Naive thymus-derived CD8-positive, alpha-beta T cell (primary cell): ENCODE data around the gene KPNA1. TPM values are rescaled to one million over a fixed set of nuclear protein-coding genes. Genes with fewer than 3 reads are reported as not detected.

Experiments
- ATAC-seq, 2 donors: fragments of 150-1000 bp; cut with Tn5 transposase in 1 of 2; sonication (Bioruptor Pico), chemical (Tn5 transposase) in 1 of 2; 1 replicate in 1 of 2; 2 replicates in 1 of 2; pipeline ENCODE4 v1.10.0; 2021; ENCODE audit warnings: mild to moderate bottlenecking in 2 of 2, moderate library complexity in 2 of 2
- POLR2A ChIA-PET: fragments of 350-600 bp; sonication (Branson Sonifier 250); formaldehyde crosslinking; loops from one replicate; lab custom pipeline; 2021; ENCODE audit warnings: antibody characterized with exemption; lab: Charles Lee
- DNase-seq, 10 donors: peaks; one replicate each; pipeline versions ENCODE4 v3.0.0 to v3.0.0-alpha.2; 2020 to 2022
- H3K27ac Mint-ChIP-seq, 10 donors: one replicate each; pipeline ENCODE4 v1.8.0; 2020 to 2022; ENCODE audit warnings: mild to moderate bottlenecking in 10 of 10, mixed read lengths in 10 of 10, moderate library complexity in 4 of 10, inconsistent platforms in 1 of 10
- H3K27me3 Mint-ChIP-seq, 5 donors: one replicate each; pipeline ENCODE4 v1.8.0; 2021 to 2022; ENCODE audit warnings: mixed read lengths in 5 of 5
- H3K36me3 Mint-ChIP-seq, 3 donors: one replicate each; pipeline ENCODE4 v1.8.0; 2020 to 2022; ENCODE audit warnings: mixed read lengths in 3 of 3, mild to moderate bottlenecking in 2 of 3, inconsistent platforms in 1 of 3
- H3K4me1 Mint-ChIP-seq, 4 donors: one replicate each; pipeline ENCODE4 v1.8.0; 2021 to 2022; ENCODE audit warnings: mixed read lengths in 4 of 4
- H3K4me3 Mint-ChIP-seq, 10 donors: one replicate each; pipeline ENCODE4 v1.8.0; 2020 to 2022; ENCODE audit warnings: mild to moderate bottlenecking in 10 of 10, mixed read lengths in 10 of 10, moderate library complexity in 6 of 10, inconsistent platforms in 1 of 10
- H3K9me3 Mint-ChIP-seq, 9 donors: one replicate each; pipeline ENCODE4 v1.8.0; 2020 to 2022; ENCODE audit warnings: mixed read lengths in 9 of 9, mild to moderate bottlenecking in 3 of 9, inconsistent platforms in 1 of 9, moderate library complexity in 1 of 9
- polyA plus RNA-seq, 3 donors: library from polyadenylated mRNA; unstranded; fragments of 300-500 nt; fragmentation: Illumina TruSeq; gene quantifications; one replicate each; pipeline ENCODE4 v1.2.3, GENCODE V29; 2021
- total RNA-seq, 8 experiments: library from RNA in 2 of 8; stranded (reverse) in 2 of 8; gene quantifications; one replicate each; pipeline ENCODE4 v1.2.3 and lab custom pipeline; 2021 to 2026

Gene KPNA1
- total and polyA plus RNA-seq, 5 experiments from 2014 or later, result 36.9 to 78.2 (median 49.5) TPM

DNA sequence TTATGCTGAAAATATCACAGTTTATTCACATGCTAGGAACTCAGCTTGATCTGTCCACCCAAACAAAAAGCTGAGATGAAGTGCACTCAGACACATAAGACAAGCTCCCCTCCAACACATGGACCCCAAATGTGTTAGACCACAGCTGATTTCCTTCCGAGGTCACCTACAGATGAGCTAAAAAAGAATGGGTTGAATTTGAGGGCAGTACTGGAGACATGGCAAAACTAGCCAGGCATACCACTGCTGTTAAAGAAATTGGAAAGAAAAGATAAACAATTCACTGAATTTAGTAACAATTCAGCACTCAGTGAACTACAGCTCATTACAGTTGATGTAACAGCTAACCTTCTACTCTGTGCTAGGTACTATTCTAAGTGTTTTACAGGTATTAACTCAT lies 33.9 kb upstream of the KPNA1 start:
- DNase-seq (no peak), ATAC-seq (no peak)
- Mint-ChIP-seq H3K27ac (peak overlapping the region in 2 of 10 donors; percentile 9 to 25), H3K27me3 (no peaks in the 10 kb centered on the region), H3K4me3 (no peak overlapping the region), H3K36me3 (peaks cover 6 to 94% (median 40%) of the 10 kb centered on the region in 3 donors), H3K9me3 (no peaks in the 10 kb centered on the region), H3K4me1 (peaks cover 5 to 12% (median 7%) of the 10 kb centered on the region in 4 donors)
- POLR2A ChIA-PET, result interaction anchor here (1.4 kb wide), 1 partner anchor 34 kb away, joined by 6 read pairs; the partner anchor contains the start of gene KPNA1

DNA sequence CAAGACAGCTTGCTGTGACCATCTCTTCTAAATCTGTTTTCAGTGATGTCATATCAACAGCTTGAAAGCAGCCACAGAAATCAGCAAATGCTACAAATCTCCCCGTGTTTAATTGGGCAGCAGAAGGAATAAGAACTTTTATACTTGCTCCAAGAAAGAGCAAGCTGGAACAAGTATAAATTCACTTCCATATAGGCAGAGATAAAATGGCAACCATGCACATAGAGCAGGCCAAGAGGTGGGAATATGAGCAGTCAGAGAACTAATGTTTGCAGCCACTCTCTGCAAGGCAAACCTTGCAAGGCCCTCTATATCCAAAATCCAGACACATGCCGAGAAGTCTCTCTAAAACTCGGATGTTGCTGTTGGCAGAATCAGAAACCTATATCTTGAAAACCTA lies 33.3 kb upstream of the KPNA1 start:
- Mint-ChIP-seq H3K4me1 (peaks cover under 1 to 7% (median 3%) of the 10 kb centered on the region in 4 donors), H3K4me3 (no peak overlapping the region), H3K27me3 (no peaks in the 10 kb centered on the region), H3K36me3 (peaks cover 6 to 94% (median 37%) of the 10 kb centered on the region in 3 donors), H3K27ac (peak overlapping the region in 2 of 10 donors; percentile 1 to 10), H3K9me3 (no peaks in the 10 kb centered on the region)
- DNase-seq, result no peak
- no peak for ATAC-seq
- POLR2A ChIA-PET, result interaction anchor here (1.4 kb wide), 1 partner anchor 33 kb away, joined by 6 read pairs; the partner anchor contains the start of gene KPNA1

DNA sequence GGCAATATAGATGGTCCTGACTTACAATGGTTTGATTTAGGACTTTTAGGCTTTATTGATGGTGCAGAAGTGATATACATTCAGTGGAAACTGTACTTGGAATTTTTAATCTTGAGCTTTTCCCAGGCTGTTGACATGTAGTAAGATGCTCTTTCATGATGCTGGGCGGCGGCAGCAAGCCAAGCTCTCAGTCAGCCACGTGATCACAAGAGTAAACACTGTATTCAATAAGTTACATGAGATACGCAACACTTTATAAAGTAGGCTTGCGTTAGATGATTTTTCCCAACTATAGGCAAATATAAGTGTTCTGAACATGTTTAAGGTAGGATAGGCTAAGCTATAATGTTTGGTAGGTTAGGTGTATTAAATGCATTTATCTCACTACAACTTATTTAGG lies 31.4 kb upstream of the KPNA1 start:
- Mint-ChIP-seq H3K36me3 (peaks cover 6 to 88% (median 32%) of the 10 kb centered on the region in 3 donors), H3K4me3 (no peak overlapping the region), H3K9me3 (no peaks in the 10 kb centered on the region), H3K4me1 (peaks cover 0 to 5% (median 2%) of the 10 kb centered on the region in 4 donors), H3K27me3 (no peaks in the 10 kb centered on the region), H3K27ac (no peak overlapping the region)
- POLR2A ChIA-PET, result interaction anchor here (1.2 kb wide), 1 partner anchor 135 kb away, joined by 3 read pairs; the partner anchor contains the start of gene PARP14
- no peak for DNase-seq
- ATAC-seq, result no peak

DNA sequence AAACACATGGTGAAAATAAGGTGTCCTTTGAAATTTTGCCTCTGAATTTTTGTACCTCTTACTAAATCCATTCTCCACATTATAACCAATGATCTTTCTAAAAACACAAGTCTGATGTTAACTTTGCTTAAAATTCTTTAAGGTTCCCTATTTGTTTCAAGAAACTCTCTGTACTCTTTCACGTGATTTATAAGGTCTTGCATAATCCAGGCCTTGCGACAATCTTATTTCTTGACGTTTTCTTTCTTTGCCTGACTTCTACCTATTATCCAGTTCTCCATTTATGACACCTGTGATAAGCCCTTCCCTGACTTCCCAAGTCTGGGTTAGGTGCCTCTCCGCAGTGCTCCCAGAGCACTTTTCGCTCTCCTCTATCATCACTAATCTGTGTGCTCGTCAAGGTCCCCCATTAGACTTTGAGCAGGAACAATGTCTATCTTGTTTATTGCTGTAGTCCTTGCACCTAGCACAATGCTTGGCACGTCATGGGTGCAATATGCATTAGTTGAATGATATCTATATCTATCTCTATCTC lies 24.3 kb upstream of the KPNA1 start:
- no peak overlapping the region for H3K4me3 Mint-ChIP-seq
- peaks cover 4 to 91% (median 19%) of the 10 kb centered on the region in 3 donors for H3K36me3 Mint-ChIP-seq
- no peaks in the 10 kb centered on the region for H3K9me3 Mint-ChIP-seq
- peak overlapping the region in 5 of 10 donors; percentile 14 to 74 (median 65) for H3K27ac Mint-ChIP-seq
- DNase-seq (no peak), ATAC-seq (no peak)
- H3K27me3 Mint-ChIP-seq, result no peaks in the 10 kb centered on the region
- POLR2A ChIA-PET, result no interaction called here
- peaks cover 8 to 17% (median 10%) of the 10 kb centered on the region in 4 donors for H3K4me1 Mint-ChIP-seq

DNA sequence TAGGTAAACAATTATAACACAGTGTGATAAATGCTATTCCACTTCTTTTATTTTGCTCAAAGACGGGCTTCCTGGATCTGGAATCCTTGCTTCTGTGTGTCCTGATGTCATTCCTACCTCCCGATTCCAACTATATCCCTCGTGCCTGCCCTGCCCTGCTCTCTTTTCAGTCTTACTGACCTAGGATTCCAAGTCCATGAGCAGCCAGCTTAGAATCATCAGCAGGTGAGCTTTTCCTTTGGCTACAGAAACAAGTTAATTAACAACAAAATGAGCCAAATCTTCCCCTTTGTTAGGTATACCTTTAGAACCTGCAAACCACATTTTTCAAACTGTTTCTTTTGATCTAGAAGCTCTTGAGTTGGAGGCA lies 21.9 kb upstream of the KPNA1 start:
- DNase-seq, result no peak
- H3K36me3 Mint-ChIP-seq, result peaks cover 4 to 96% (median 27%) of the 10 kb centered on the region in 3 donors
- H3K4me1 Mint-ChIP-seq, result peaks cover 8 to 20% (median 10%) of the 10 kb centered on the region in 4 donors
- no peak for ATAC-seq
- no peaks in the 10 kb centered on the region for H3K9me3 Mint-ChIP-seq
- H3K27me3 Mint-ChIP-seq, result no peaks in the 10 kb centered on the region
- POLR2A ChIA-PET, result interaction anchor here (0.6 kb wide), 1 partner anchor 14 kb away, joined by 3 read pairs; no protein-coding TSS in a partner anchor
- H3K4me3 Mint-ChIP-seq, result no peak overlapping the region
- peak overlapping the region in 6 of 10 donors; percentile 5 to 70 (median 42) for H3K27ac Mint-ChIP-seq

DNA sequence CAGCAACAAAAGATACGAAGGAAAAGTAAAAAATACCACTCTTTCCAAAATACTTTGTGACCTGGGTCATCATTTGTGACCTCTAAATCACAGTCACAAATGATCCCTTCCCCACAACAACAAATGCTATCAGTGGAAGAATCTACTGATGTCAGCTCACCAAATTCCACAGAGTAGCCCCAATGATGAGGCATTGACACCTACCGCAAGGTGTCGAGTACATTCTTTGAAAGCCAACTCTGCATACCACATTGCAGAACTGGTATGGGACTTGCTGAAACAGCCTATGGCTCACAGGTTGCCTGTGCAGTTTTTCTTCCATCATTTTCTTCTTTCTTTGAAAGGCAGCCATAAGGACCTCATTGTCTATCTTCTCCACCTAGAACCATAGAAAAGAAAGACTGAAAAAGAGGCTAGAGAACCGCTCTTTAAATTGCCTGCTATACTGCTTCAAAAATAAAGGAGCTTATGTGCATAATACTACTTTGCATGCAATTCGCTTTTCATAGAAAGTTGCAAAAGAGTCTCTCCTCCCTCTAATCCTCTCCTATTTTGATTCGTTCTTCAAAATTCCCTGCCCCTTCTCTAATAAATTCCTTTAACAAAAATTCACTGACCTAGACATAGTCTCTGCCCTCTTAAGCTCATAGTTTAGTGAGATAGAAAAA lies 21.4 kb upstream of the KPNA1 start:
- H3K9me3 Mint-ChIP-seq, result no peaks in the 10 kb centered on the region
- H3K4me3 Mint-ChIP-seq, result no peak overlapping the region
- peaks cover 4 to 95% (median 27%) of the 10 kb centered on the region in 3 donors for H3K36me3 Mint-ChIP-seq
- peak overlapping the region in 2 of 10 donors; percentile 5 to 43 for H3K27ac Mint-ChIP-seq
- DNase-seq (no peak), ATAC-seq (no peak)
- H3K27me3 Mint-ChIP-seq, result no peaks in the 10 kb centered on the region
- POLR2A ChIA-PET, result interaction anchor here (0.6 kb wide), 1 partner anchor 13 kb away, joined by 3 read pairs; no protein-coding TSS in a partner anchor
- H3K4me1 Mint-ChIP-seq, result peaks cover 8 to 20% (median 9%) of the 10 kb centered on the region in 4 donors

DNA sequence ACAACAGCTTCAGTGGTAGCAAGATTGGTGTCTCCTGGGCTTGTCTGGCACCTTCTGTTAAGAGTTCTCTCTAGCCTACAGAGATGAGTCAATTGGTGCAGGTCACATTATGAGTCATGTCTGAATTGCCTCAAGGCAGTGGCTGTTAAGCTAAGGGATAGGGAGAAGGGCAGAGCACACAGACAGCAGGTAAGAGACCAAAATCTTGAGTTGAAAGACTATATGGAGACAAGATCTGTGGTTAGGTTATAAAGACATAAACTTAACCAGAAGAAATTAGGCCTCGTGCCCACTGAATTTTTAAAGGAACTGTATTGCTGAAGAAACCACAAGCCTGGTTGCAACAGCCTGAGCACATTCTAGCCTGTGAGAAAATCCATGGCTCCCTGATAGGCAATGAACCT lies 19.2 kb upstream of the KPNA1 start:
- Mint-ChIP-seq H3K4me3 (no peak overlapping the region), H3K9me3 (no peaks in the 10 kb centered on the region), H3K4me1 (peaks cover under 1 to 13% (median 5%) of the 10 kb centered on the region in 4 donors), H3K27ac (peak overlapping the region in 2 of 10 donors; percentile 6 to 55), H3K27me3 (no peaks in the 10 kb centered on the region), H3K36me3 (peaks cover 0 to 83% (median 19%) of the 10 kb centered on the region in 3 donors)
- no peak for DNase-seq
- POLR2A ChIA-PET, result no interaction called here
- no peak for ATAC-seq

DNA sequence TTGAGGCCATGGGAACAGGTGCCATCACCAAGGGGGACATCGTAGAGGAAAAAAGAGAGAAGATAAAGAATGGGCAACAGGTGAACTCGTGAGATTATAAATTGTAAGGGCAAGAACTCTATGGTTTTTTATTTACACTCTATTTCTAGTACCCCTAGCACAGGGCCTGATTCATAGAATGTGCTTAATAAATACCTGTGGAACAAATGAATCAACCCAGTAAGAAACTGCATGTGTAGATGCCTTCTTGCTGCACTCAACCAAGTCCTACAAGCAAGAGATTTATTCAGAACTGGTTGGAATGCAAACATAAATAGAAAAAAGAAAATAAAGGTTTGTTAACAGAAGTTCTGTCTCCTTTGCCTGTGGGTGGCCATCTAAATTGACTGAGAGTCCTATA lies 18.7 kb upstream of the KPNA1 start:
- Mint-ChIP-seq H3K9me3 (no peaks in the 10 kb centered on the region), H3K27me3 (no peaks in the 10 kb centered on the region), H3K4me3 (no peak overlapping the region), H3K36me3 (peaks cover 0 to 82% (median 16%) of the 10 kb centered on the region in 3 donors), H3K4me1 (peaks cover 0 to 10% (median 5%) of the 10 kb centered on the region in 4 donors), H3K27ac (peak overlapping the region in 2 of 10 donors; percentile 55 to 68)
- no peak for ATAC-seq
- POLR2A ChIA-PET, result no interaction called here
- DNase-seq, result no peak

DNA sequence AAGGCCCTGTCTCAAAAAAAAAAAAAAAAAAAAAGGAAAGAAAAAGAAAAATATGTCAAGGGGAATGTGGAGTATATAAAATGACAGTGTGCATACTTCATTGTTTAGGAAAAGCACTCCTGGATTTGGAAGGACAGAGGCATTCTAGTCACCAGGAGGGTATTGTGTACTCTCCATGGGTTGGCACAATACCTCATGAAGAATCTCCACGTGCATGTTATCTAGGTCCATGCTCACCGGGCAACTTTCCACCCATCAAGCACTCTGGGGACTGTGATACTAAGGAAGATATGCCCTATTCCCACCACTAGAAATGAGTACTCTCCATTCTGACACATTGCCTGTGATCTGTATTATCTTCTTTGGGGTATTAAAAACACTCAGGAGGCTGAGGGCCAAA lies 15.4 kb upstream of the KPNA1 start:
- POLR2A ChIA-PET, result no interaction called here
- Mint-ChIP-seq H3K4me1 (peaks cover 0 to 5% (median 3%) of the 10 kb centered on the region in 4 donors), H3K27me3 (no peaks in the 10 kb centered on the region), H3K27ac (peak overlapping the region in 3 of 10 donors; percentile 25 to 90 (median 38)), H3K4me3 (no peak overlapping the region), H3K9me3 (no peaks in the 10 kb centered on the region), H3K36me3 (peaks cover 0 to 56% (median 13%) of the 10 kb centered on the region in 3 donors)
- DNase-seq (no peak), ATAC-seq (no peak)

DNA sequence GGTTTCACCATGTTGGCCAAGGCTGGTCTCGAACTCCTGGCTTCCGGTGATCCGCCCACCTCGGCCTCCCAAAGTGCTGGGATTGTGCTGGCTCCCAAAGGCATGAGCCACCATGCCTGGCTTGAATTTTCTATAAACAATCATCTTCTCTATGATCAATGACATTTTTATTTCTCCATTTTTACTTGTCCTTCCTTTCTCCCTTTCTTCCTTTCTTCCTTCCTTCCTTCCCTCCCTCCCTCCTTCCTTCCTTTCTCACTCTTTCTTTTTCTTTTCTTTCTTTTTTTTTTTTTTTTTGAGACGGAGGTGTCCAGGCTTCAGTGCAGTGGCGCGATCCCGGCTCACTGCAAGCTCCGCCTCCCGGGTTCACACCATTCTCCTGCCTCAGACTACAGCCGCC lies 8.6 kb upstream of the KPNA1 start:
- Mint-ChIP-seq H3K9me3 (no peaks in the 10 kb centered on the region), H3K36me3 (peaks cover 0 to 6% (median 0%) of the 10 kb centered on the region in 3 donors), H3K27me3 (peaks cover 0 to 3% (median 0%) of the 10 kb centered on the region in 5 donors), H3K4me3 (no peak overlapping the region), H3K4me1 (peaks cover 0 to 2% (median 0%) of the 10 kb centered on the region in 4 donors), H3K27ac (no peak overlapping the region)
- ATAC-seq (no peak), DNase-seq (no peak)
- POLR2A ChIA-PET, result interaction anchor here (0.7 kb wide), 1 partner anchor 13 kb away, joined by 3 read pairs; no protein-coding TSS in a partner anchor

DNA sequence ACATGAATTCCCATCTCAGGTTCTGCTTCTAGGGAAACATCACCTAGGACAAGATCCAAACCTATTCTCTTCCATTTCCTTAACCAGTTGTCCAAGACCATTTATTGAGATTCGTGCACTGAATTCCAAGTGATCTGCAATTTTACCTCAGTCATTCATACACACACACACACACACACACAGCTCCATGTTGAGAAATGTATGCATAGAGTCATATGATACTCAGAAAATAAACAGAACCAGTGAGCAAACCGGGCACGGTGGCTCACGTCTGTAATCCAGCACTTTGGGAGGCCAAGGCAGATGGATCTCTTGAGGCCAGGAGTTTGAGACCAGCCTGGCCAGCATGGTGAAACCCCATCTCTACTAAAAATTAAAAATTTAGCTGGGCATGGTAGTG lies 6.1 kb upstream of the KPNA1 start:
- Mint-ChIP-seq H3K4me1 (no peaks in the 10 kb centered on the region), H3K27ac (no peak overlapping the region), H3K27me3 (peaks cover 0 to 3% (median 0%) of the 10 kb centered on the region in 5 donors), H3K36me3 (no peaks in the 10 kb centered on the region), H3K9me3 (no peaks in the 10 kb centered on the region), H3K4me3 (no peak overlapping the region)
- no peak for DNase-seq
- no peak for ATAC-seq
- POLR2A ChIA-PET, result no interaction called here

DNA sequence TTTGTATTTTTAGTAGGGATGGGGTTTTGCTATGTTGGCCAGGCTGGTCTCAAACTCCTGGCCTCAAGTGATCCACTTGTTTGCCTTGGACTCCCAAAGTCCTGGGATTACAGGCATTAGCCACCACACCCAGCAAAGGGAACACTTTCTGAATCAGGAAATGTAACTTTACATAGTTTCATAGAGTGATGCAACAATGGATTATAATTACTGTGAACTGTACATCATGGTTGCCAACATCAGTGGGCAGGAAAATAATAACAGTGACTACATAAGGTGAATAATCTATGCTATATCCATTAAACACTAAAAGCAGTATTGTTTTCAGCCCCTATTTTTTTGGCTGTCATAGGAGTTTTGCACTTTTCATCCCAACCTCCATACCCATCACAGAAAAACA lies 5.0 kb upstream of the KPNA1 start:
- Mint-ChIP-seq H3K27me3 (peaks cover 0 to 3% (median 0%) of the 10 kb centered on the region in 5 donors), H3K9me3 (no peaks in the 10 kb centered on the region), H3K27ac (no peak overlapping the region), H3K36me3 (no peaks in the 10 kb centered on the region), H3K4me1 (peaks cover 3 to 6% (median 4%) of the 10 kb centered on the region in 4 donors), H3K4me3 (no peak overlapping the region)
- POLR2A ChIA-PET, result no interaction called here
- ATAC-seq, result no peak
- DNase-seq, result no peak

DNA sequence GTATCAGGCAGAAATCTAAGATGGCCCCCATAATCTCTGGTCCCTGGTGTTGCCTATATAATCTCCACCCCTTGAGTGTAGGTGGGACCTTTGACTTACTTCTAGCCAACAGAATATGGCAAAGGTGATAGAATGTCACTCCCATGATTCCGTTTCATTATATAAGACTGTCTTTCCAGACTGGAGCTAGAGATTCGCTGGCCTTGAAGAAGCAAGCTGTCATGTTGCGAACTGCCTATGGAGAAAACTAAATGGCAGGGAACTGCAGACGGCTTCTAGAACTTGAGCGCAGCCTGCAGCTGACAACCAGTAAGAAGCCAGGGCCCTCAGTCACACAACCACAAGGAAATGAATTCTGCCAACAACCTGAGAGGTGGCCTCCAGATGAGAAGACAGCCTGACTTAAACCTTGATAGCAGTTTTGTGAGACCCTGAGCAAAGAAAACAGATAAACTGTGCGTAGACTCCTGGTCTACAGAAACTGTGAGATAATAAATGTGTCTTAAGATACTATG lies 2.2 kb upstream of the KPNA1 start:
- H3K4me3 Mint-ChIP-seq, result peak overlapping the region in 1 of 10 donors; percentile 8
- ATAC-seq (no peak), DNase-seq (no peak)
- no peaks in the 10 kb centered on the region for H3K36me3 Mint-ChIP-seq
- POLR2A ChIA-PET, result no interaction called here
- peaks cover 11 to 26% (median 22%) of the 10 kb centered on the region in 4 donors for H3K4me1 Mint-ChIP-seq
- no peak overlapping the region for H3K27ac Mint-ChIP-seq
- no peaks in the 10 kb centered on the region for H3K9me3 Mint-ChIP-seq
- peaks cover 0 to 3% (median 0%) of the 10 kb centered on the region in 5 donors for H3K27me3 Mint-ChIP-seq
